Cardiac fibroblast (primary cell): ENCODE results near the gene LIPT2.

ENCODE experiments used
- DNase-seq, 2 donors: peaks; one replicate each; pipeline versions ENCODE4 v3.0.0 to v3.0.0-alpha.2; 2010; ENCODE audit warnings: low read depth in 2 of 2
- H3K4me3 ChIP-seq, 2 donors: replicated peaks in 1 of 2; 1 replicate in 1 of 2; 2 replicates in 1 of 2; pipeline ENCODE4 v1.5.1; 2011; ENCODE audit warnings: low read depth in 2 of 2, low read length in 2 of 2, mild to moderate bottlenecking in 2 of 2, moderate library complexity in 1 of 2
- TF ChIP-seq, protein P1 (sequence below): IDR thresholded peaks from one replicate; pipeline ENCODE4 v1.5.1; 2011; ENCODE audit warnings: low read depth, mild to moderate bottlenecking, low read length, inconsistent platforms

LIPT2 gene

DNA sequence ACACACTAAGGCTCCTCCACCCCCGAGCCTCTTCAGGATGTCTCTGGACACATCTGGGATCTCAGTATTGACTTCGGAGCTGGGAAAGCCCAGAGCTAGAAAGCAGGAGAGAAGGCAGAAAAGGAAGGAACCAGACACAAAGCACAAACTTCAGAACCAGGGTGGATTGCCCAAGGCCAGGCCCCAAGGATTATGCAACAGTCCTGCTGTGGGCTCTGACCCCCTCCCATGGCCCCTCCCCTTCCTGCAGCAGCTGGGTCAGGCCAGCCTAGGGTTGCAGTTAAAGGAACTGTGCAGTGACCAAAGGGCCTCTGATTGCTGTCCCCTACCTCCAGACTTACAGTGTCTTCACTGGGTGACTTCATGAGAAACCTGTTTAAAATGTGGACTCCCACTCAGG, 31.5 kb downstream of the LIPT2 start:
- DNase-seq = peak; percentile 46 to 83
- H3K4me3 ChIP-seq = peak overlapping the region; percentile 12 to 32
- TF ChIP-seq, protein P1, sequence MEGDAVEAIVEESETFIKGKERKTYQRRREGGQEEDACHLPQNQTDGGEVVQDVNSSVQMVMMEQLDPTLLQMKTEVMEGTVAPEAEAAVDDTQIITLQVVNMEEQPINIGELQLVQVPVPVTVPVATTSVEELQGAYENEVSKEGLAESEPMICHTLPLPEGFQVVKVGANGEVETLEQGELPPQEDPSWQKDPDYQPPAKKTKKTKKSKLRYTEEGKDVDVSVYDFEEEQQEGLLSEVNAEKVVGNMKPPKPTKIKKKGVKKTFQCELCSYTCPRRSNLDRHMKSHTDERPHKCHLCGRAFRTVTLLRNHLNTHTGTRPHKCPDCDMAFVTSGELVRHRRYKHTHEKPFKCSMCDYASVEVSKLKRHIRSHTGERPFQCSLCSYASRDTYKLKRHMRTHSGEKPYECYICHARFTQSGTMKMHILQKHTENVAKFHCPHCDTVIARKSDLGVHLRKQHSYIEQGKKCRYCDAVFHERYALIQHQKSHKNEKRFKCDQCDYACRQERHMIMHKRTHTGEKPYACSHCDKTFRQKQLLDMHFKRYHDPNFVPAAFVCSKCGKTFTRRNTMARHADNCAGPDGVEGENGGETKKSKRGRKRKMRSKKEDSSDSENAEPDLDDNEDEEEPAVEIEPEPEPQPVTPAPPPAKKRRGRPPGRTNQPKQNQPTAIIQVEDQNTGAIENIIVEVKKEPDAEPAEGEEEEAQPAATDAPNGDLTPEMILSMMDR = no peak

DNA sequence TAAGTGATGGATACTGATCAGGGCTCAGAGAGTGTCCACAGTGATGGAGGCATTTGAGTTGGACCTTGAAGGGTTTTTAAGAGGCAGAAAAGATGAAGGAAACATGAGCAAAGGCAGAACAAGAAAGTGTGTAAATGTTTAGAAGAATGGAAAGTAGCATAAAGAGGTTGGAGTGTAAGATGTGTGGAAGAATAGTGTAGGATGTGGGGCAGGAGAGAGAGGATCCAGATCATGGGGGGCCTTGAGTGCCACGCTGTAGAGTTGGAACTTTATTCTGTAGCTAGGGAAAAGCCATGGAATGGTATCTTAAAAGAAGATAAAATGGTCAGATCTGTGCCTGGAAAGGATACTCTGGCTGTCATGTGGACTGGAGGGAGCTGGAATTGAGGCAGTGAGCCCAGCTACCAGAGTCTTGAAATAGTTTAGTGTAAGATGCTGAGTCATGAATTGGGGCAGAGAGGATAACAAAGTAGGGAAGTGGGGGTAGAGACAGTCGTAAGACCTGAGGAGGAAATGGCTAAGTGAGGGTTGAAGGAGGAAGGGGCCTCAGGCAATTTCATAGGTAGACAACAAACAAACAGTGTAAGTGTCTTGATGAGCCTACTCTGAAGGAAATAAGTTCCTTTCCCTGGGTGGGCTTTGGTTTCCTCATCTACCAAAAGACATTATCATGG, 32.9 kb downstream of the LIPT2 start:
- peak; percentile 55 to 83 for DNase-seq
- TF ChIP-seq, protein P1 = no peak
- no peak overlapping the region for H3K4me3 ChIP-seq

DNA sequence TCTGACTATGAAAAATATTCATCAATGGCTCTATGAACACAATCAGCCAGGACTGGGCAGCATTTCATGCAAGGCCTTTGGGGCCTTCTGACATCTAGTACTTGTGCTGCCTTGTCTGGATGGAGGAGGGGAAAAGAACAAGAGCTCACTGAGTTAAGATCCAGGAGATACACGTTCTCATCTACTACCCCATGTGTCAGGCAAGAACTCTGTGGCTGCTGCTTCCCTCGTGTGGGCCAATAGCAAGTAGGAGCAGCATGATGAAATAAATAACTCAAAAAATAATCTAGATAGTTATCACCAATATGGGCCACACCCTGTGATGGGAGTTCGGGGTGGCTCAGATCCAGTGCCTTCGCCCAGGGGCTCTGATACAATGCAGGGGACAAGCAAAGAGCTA, 33.5 kb downstream of the LIPT2 start:
- TF ChIP-seq, protein P1 = no peak
- DNase-seq = no peak
- H3K4me3 ChIP-seq = no peak overlapping the region

DNA sequence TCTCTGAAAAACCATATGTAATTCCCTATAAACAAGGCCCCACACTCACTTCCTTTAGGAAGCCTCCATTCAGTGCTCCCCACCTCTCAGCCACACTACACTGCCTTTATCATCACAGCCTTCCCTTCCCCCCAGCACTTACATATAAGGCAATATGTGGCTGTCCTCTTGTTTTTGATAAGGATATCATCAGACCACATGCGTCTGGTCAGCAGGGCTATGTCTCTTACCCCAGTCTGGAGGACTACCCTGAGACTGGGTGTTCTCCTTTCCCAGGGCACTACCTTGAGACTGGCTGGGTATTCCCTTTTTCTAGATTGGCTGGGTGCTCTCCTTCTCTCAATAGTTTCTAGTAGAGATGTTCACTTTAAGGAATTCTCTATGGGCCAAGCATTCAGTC, 33.9 kb downstream of the LIPT2 start:
- TF ChIP-seq, protein P1 = no peak
- DNase-seq = no peak

DNA sequence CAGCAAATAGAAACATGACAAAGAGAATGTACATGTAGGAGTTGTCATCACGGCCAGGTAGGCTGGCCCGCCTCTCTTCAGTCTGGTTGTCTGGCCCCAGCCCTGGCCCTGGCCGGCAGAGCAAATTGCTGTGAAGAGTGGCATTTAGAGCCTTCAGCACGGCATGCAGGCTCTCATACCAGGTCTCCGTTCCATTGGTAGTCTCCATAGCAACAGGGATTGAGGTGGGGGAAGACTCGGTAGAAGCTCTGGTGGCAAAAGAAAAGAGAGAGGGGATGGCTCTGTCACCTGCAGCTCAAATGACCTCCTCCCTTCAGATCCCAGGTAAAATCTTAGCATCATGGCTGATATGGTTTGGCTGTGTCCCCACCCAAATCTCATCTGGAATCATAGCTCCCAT, 36.2 kb downstream of the LIPT2 start:
- H3K4me3 ChIP-seq = no peak overlapping the region
- TF ChIP-seq, protein P1 = no peak
- DNase-seq = no peak

More for the DNA sequence above, 33.9 kb downstream of the LIPT2 start:
- no peak overlapping the region for H3K4me3 ChIP-seq

DNA sequence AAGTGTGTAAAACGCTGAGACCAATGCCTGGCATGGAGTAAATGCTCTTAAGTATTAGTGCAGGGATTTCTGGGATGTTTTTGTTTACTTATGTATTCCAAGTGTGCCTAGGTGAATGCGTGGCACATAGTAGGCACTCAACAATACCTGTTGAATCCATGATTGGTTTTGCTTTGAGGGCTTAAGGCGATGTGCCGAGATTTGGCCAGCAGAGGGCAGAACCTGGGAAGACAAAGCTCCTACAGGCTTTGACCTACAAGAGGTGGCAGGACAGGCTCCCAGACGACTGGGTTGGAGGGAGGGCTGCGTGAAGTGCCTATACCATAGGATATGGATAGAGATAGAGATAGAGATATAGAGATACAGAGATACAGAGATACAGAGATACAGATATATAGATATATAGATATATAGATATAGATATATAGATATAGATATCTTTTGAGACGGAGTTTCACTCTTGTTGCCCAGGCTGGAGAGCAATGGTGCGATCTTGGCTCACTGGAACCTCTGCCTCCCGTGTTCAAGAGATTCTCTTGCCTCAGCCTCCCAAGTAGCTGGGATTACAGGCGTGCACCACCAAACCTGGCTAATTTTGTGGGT, 40.0 kb downstream of the LIPT2 start:
- peak; percentile 80 to 82 for DNase-seq
- TF ChIP-seq, protein P1 = peak; percentile 87
- H3K4me3 ChIP-seq = no peak overlapping the region
